H9 (cell line): ENCODE data around the gene SHISA4. TPM values are rescaled to one million over a fixed set of nuclear protein-coding genes. Genes with fewer than 3 reads are reported as not detected.

Source experiments
- DNase-seq: peaks from one replicate; pipeline ENCODE4 v3.0.0-alpha.2; 2017
- H2AFZ ChIP-seq: one replicate; pipeline ENCODE4 v1.6.1; 2013; ENCODE audit warnings: mild to moderate bottlenecking, low read length, control low read depth, moderate library complexity
- H2AK5ac ChIP-seq: 2 replicates; pipeline ENCODE4 v1.6.1; 2013; ENCODE audit warnings: low read length, control low read depth, mixed read lengths; ENCODE audit not compliant: insufficient read length
- H2BK120ac ChIP-seq: one replicate; pipeline ENCODE4 v1.6.1; 2013; ENCODE audit warnings: low read depth, mild to moderate bottlenecking, low read length, control low read depth, inconsistent platforms; ENCODE audit not compliant: poor library complexity, severe bottlenecking
- H2BK12ac ChIP-seq: 2 replicates; pipeline ENCODE4 v1.6.1; 2013; ENCODE audit warnings: low read length, control low read depth, mixed read lengths, low read depth; ENCODE audit not compliant: insufficient read length
- H2BK15ac ChIP-seq: 2 replicates; pipeline ENCODE4 v1.6.1; 2013; ENCODE audit warnings: low read depth, low read length, control low read depth
- H2BK20ac ChIP-seq: one replicate; pipeline ENCODE4 v1.6.1; 2013; ENCODE audit warnings: low read depth, mild to moderate bottlenecking, low read length, control low read depth, inconsistent platforms; ENCODE audit not compliant: poor library complexity, severe bottlenecking
- H2BK5ac ChIP-seq: 2 replicates; pipeline ENCODE4 v1.6.1; 2013; ENCODE audit warnings: low read length, control low read depth, mixed read lengths; ENCODE audit not compliant: insufficient read length
- H3K14ac ChIP-seq: 2 replicates; pipeline ENCODE4 v1.6.1; 2013; ENCODE audit warnings: low read length, control low read depth; ENCODE audit not compliant: insufficient read depth
- H3K18ac ChIP-seq: 2 replicates; pipeline ENCODE4 v1.6.1; 2013; ENCODE audit warnings: low read depth, mild to moderate bottlenecking, mixed read lengths, low read length, control low read depth; ENCODE audit not compliant: insufficient read length
- H3K23ac ChIP-seq: 2 replicates; pipeline ENCODE4 v1.6.1; 2013; ENCODE audit warnings: low read length, control low read depth, mixed read lengths, low read depth; ENCODE audit not compliant: insufficient read length
- H3K23me2 ChIP-seq: 2 replicates; pipeline ENCODE4 v1.6.1; 2013; ENCODE audit warnings: low read depth, mild to moderate bottlenecking, mixed read lengths, low read length, control low read depth; ENCODE audit not compliant: insufficient read length, poor library complexity, severe bottlenecking
- H3K27ac ChIP-seq: 2 replicates; pipeline ENCODE4 v1.5.1; 2013; ENCODE audit warnings: low read length, control low read depth, mixed read lengths, low read depth; ENCODE audit not compliant: insufficient read length
- H3K27me3 ChIP-seq: 2 replicates; pipeline ENCODE4 v1.6.1; 2013; ENCODE audit warnings: low read length, control low read depth, inconsistent platforms; ENCODE audit not compliant: insufficient read depth
- H3K4ac ChIP-seq: 2 replicates; pipeline ENCODE4 v1.6.1; 2013; ENCODE audit warnings: low read depth, mild to moderate bottlenecking, control low read depth, inconsistent platforms, low read length, moderate library complexity
- H3K4me1 ChIP-seq: 2 replicates; pipeline ENCODE4 v1.6.1; 2013; ENCODE audit warnings: low read length, control low read depth, inconsistent platforms; ENCODE audit not compliant: insufficient read depth
- H3K4me2 ChIP-seq: 2 replicates; pipeline ENCODE4 v1.6.1; 2013; ENCODE audit warnings: low read length, control low read depth, mixed read lengths; ENCODE audit not compliant: insufficient read length, insufficient read depth
- H3K56ac ChIP-seq: 2 replicates; pipeline ENCODE4 v1.6.1; 2013; ENCODE audit warnings: low read depth, mild to moderate bottlenecking, mixed read lengths, low read length, control low read depth; ENCODE audit not compliant: insufficient read length
- H3K79me1 ChIP-seq: 2 replicates; pipeline ENCODE4 v1.6.1; 2013; ENCODE audit warnings: low read depth, mild to moderate bottlenecking, moderate library complexity, low read length, control low read depth, inconsistent platforms; ENCODE audit not compliant: insufficient read depth, poor library complexity, severe bottlenecking
- H3K79me2 ChIP-seq: 2 replicates; pipeline ENCODE4 v1.6.1; 2013; ENCODE audit warnings: low read length, control low read depth, inconsistent platforms; ENCODE audit not compliant: insufficient read depth
- H3K9ac ChIP-seq: 2 replicates; pipeline ENCODE4 v1.6.1; 2013; ENCODE audit warnings: low read length, control low read depth, mixed read lengths; ENCODE audit not compliant: insufficient read length; ENCODE audit errors: extremely low read depth
- H3K9me3 ChIP-seq: one replicate; pipeline ENCODE4 v1.6.1; 2013; ENCODE audit warnings: low read depth, low read length, inconsistent platforms; ENCODE audit not compliant: control insufficient read depth
- H3T11ph ChIP-seq: one replicate; pipeline ENCODE4 v1.6.1; 2013; ENCODE audit warnings: mild to moderate bottlenecking, low read length, control low read depth, inconsistent platforms
- H4K20me1 ChIP-seq: one replicate; pipeline ENCODE4 v1.6.1; 2013; ENCODE audit not compliant: control insufficient read depth, insufficient read length, insufficient read depth
- H4K5ac ChIP-seq: 2 replicates; pipeline ENCODE4 v1.6.1; 2013; ENCODE audit warnings: low read depth, mild to moderate bottlenecking, mixed read lengths, low read length, control low read depth; ENCODE audit not compliant: insufficient read length
- H4K8ac ChIP-seq: replicated peaks from 2 replicates; pipeline ENCODE4 v1.6.1; 2013; ENCODE audit warnings: low read length, control low read depth, mixed read lengths, low read depth; ENCODE audit not compliant: insufficient read length
- H4K91ac ChIP-seq: 2 replicates; pipeline ENCODE4 v1.6.1; 2013; ENCODE audit warnings: low read depth, mild to moderate bottlenecking, moderate library complexity, mixed read lengths, low read length, control low read depth; ENCODE audit not compliant: insufficient read length
- H3K27ac Mint-ChIP-seq, 3 experiments: 2 replicates in 2 of 3; 3 replicates in 1 of 3; pipeline ENCODE4 v1.8.0; 2020 to 2021; ENCODE audit warnings: mixed read lengths in 3 of 3, mild to moderate bottlenecking in 1 of 3, moderate library complexity in 1 of 3
- H3K27me3 Mint-ChIP-seq: 2 replicates; pipeline ENCODE4 v1.8.0; 2021; ENCODE audit warnings: low read depth, mild to moderate bottlenecking, moderate library complexity, mixed read lengths
- H3K36me3 Mint-ChIP-seq, 3 experiments: 2 replicates in 2 of 3; 3 replicates in 1 of 3; pipeline ENCODE4 v1.8.0; 2020 to 2021; ENCODE audit warnings: low read depth in 3 of 3, mixed read lengths in 3 of 3; ENCODE audit not compliant: insufficient read depth in 1 of 3
- H3K4me1 Mint-ChIP-seq, 2 experiments: 2 replicates each; pipeline ENCODE4 v1.8.0; 2020; ENCODE audit warnings: mixed read lengths in 2 of 2
- H3K4me3 Mint-ChIP-seq, 2 experiments: 2 replicates in 1 of 2; 3 replicates in 1 of 2; pipeline ENCODE4 v1.8.0; 2020 to 2021; ENCODE audit warnings: mild to moderate bottlenecking in 2 of 2, mixed read lengths in 2 of 2, moderate library complexity in 1 of 2
- H3K9me3 Mint-ChIP-seq, 2 experiments: 2 replicates in 1 of 2; 3 replicates in 1 of 2; pipeline ENCODE4 v1.8.0; 2020; ENCODE audit warnings: mild to moderate bottlenecking in 2 of 2, mixed read lengths in 2 of 2, moderate library complexity in 1 of 2
- CTCF ChIP-seq: fragments of 200-600 bp; sonication (generic); conservative IDR thresholded peaks from 3 replicates; pipeline ENCODE4 v1.8.0; 2021; ENCODE audit warnings: antibody characterized with exemption, mild to moderate bottlenecking
- whole genome bisulfite sequencing: extraction: QIAGEN DNeasy Blood & Tissue Kit; methylation state at CpG from one replicate; pipeline ENCODE4 v1.1.7; 2013; ENCODE audit warnings: missing lambda C conversion rate, low lambda C conversion rate, mixed read lengths; ENCODE audit not compliant: insufficient read length; ENCODE audit errors: extremely low coverage; 5-methylcytosine and 5-hydroxymethylcytosine counted together
- total RNA-seq: library from RNA; stranded (reverse); gene quantifications from 2 replicates; pipeline ENCODE4 v1.2.1, GENCODE V29; 2021

Gene SHISA4
- total RNA-seq, 1 experiment from 2014 or later, result 6.3 TPM

- no peaks in the 10 kb centered on the region for H4K20me1 ChIP-seq
- H3K9ac ChIP-seq, result no peak overlapping the region
- H3K4me1 ChIP-seq, result no peaks in the 10 kb centered on the region
- no peak overlapping the region for H4K5ac ChIP-seq
- H3K27me3 Mint-ChIP-seq, result no peaks in the 10 kb centered on the region; the same call in none of the 2 replicates
- H3K27ac ChIP-seq, result no peak overlapping the region
- TF ChIP-seq CTCF, result no peak
- H2AFZ ChIP-seq, result no peak overlapping the region
- no peak for DNase-seq
- H3K14ac ChIP-seq, result no peak overlapping the region
- no peaks in the 10 kb centered on the region for H3K36me3 Mint-ChIP-seq
- no peaks in the 10 kb centered on the region for H3K79me2 ChIP-seq
- no peak overlapping the region for H2AK5ac ChIP-seq
- no peak overlapping the region for H4K91ac ChIP-seq
- H3K18ac ChIP-seq, result no peak overlapping the region
- H3K9me3 ChIP-seq, result no peaks in the 10 kb centered on the region
- no peak overlapping the region for H3K4ac ChIP-seq
- no peak overlapping the region for H2BK12ac ChIP-seq
- no peaks in the 10 kb centered on the region for H3K79me1 ChIP-seq
- H2BK120ac ChIP-seq, result no peak overlapping the region
- no peaks in the 10 kb centered on the region for H3K27me3 ChIP-seq
- no peaks in the 10 kb centered on the region for H3K23me2 ChIP-seq
- no peak overlapping the region for H3T11ph ChIP-seq
- WGBS, result no CpG with 5 or more reads among the region's 7 CpGs
- no peak overlapping the region for H3K27ac Mint-ChIP-seq
- no peaks in the 10 kb centered on the region for H3K9me3 Mint-ChIP-seq
- no peak overlapping the region for H3K23ac ChIP-seq
- no peak overlapping the region for H4K8ac ChIP-seq
- no peak overlapping the region for H3K4me3 Mint-ChIP-seq
- no peak overlapping the region for H2BK5ac ChIP-seq
- no peak overlapping the region for H2BK15ac ChIP-seq
- H2BK20ac ChIP-seq, result no peak overlapping the region
- peaks cover 0 to 3% of the 10 kb centered on the region in 2 experiments; a peak in 3 of 4 replicates for H3K4me1 Mint-ChIP-seq
- no peak overlapping the region for H3K4me2 ChIP-seq
- no peak overlapping the region for H3K56ac ChIP-seq
Observed at GRCh38 chr1:201917362-201918033, 28.8 kb downstream of the SHISA4 start.
